Left lobe of liver (tissue), 2 donors: Measurements from ENCODE around the gene FBXL3. TPM values are rescaled to one million over a fixed set of nuclear protein-coding genes. Genes with fewer than 3 reads are reported as not detected.
A peak's percentile ranks its signal among the peaks of the same experiment; 100 is the strongest.
"Not testable (repeated sequence)": the region's sequence is repeated elsewhere in the genome, so short reads cannot be mapped to it uniquely, and the experiment has no call there.

Experiments
- ATAC-seq: fragments of 200-7000 bp; cut with Tn5 transposase; one replicate; pipeline ENCODE4 v1.9.1; 2020; ENCODE audit warnings: mild to moderate bottlenecking, moderate library complexity
- DNase-seq: peaks from one replicate; pipeline ENCODE4 v3.0.0-alpha.2; 2020; ENCODE audit warnings: low spot score
- total RNA-seq: library from RNA; stranded (reverse); gene quantifications from one replicate; pipeline ENCODE4 v1.2.1, GENCODE V29; 2021
- donor health status: DM: no; HTN: no; CAD: no; lungs with moderate emphysema.
- donor health status: DM: no; HTN: yes; CAD: no.

FBXL3 gene
- total RNA-seq, 1 donor from 2014 or later = 14.3 TPM

DNA sequence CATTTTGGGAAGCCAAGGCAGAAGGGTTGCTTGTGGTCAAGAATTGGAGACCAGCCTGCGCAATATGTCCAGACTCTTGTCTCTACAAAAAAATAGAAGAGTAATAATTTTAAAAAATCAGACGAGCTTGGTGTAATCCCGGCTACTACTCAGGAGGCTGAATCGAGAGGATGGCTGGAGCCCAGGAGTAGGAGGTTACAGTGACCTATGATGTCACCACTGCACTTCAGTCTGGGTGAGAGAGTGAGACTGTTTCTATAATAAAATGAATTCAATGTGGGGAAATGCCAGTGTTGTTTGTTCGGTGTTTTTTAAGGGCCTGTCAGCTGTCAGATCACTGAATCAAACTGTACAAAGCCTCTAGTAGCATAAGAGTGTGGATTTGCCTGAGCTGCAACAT, 1.2 kb upstream of the FBXL3 start:
- ATAC-seq (no peak), DNase-seq (no peak)

DNA sequence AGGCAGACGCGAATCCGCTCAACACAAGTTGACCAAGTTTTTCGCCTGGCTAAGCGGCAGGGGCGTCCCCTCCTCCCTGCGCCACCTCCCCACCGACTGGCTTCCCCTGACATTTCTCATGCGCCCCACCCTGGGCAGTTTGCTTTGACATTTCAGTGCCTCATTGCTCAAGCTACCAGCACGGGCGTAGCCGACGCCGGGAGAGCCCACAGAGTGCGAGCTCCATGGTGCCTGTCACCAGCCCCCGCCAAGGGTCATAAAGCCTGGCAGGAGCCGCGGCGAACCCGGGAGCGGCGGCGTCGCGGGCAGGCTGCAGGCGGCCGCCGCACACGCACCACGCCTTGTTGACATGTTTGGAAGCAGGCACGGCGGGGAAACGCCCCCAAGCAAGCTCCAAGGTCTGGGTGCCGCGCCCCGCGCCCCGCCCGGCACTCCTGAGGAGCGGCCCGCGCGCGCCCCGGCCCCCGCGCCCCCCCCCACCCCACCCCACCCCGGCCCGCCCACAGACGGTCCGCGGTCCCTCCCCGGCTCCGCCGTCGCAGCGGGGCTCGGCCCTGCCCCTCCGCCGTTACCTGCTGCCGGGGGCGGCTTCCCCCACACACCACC, 601 bp downstream of the FBXL3 start:
- ATAC-seq = peak; percentile 84
- DNase-seq = peak; percentile 90

DNA sequence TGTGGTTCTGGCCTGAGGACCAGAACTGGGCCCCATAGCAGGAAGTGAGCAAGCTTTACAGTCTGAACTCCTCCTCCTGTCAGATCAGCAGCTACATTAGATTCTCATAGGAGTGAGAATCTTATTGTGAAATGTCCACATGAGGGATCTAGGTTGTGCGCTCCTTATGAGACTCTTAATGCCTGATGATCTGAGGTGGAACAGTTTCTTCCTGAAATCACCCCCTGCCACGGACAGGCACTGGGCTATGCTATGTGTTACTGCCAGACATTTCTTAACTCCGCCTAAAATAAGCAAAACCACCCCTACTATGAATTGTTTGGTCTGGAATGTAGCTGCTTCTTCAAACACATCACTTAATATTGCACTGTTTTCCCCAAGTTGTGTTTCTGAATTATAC, 4.6 kb downstream of the FBXL3 start:
- DNase-seq = no peak
- no peak for ATAC-seq

DNA sequence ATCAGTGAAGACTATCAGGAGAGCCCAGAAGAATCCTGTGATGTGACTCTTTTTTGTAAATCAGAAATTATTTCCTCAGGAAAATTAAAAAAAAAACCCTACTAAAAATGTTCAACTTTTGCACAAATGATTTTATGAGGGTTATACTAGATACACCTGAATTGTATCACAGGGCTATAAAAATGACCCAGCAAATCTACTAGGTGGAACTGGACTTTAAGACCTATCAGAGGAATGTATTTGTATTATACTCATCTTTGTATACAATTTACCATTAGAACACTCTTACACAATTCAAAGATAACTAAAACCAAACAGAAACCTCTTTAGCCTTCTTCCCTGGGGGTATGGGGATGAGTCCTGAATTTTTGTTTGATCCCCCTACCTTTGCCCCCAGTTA, 7.2 kb downstream of the FBXL3 start:
- ATAC-seq (no peak), DNase-seq (no peak)

DNA sequence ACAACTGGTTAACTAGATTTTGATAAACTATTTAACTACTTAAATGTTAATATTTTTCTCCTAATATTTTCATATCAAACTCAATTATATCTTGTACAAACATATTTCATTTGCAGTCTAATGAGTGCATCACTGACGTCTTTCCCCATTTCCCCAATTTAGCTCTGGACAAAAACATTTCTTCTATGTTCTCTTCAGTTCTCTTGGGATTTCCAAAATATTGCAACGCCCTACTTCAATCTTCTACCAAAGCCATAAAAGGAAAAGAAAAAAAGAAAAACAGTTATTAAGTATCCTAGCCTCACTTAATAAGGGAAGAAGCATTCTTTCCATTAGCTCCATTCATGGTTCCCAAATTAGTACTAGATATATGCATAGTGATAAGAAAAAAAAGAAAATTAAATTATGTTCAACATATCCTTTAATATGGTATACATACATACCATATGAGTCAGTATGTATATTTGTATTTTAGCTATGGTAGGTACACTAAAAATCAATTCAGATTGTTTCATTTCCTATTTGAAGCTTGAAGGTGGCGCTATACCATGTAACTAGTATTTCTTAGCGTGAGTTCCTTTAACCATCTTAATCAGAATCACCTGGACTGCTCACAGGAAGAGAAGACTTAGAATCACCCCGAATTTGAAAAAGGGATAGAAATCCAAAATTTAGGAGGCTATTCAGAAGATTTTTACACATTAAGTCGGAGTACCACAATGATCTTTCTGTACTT, 9.9 kb downstream of the FBXL3 start:
- no peak for ATAC-seq
- no peak for DNase-seq

DNA sequence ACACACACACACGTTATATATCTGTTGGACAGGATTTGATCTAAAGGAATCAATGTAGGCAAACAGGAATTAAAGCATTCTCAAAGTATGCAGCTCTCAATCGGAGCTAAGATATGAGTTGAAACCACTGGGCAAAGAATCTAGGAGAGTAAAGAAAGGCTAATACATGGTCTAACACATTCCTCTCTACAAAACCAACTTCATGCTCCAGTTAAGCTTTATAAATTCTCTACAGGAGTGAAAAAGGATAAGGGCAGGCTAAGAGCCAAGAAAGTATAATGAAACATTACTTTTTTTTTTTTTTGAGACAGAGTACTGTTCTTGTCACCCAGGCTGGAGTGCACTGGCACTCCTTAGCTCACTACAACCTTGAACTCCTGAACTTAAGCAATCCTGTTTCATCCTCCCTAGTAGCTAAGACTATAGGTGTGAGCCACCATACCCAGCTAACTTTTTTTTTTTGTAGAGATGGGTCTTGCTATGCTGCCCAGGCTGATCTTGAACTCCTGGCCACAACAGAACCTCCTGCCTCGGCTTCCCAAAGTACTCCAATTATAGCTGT, 10.6 kb downstream of the FBXL3 start:
- no peak for ATAC-seq
- DNase-seq = no peak

DNA sequence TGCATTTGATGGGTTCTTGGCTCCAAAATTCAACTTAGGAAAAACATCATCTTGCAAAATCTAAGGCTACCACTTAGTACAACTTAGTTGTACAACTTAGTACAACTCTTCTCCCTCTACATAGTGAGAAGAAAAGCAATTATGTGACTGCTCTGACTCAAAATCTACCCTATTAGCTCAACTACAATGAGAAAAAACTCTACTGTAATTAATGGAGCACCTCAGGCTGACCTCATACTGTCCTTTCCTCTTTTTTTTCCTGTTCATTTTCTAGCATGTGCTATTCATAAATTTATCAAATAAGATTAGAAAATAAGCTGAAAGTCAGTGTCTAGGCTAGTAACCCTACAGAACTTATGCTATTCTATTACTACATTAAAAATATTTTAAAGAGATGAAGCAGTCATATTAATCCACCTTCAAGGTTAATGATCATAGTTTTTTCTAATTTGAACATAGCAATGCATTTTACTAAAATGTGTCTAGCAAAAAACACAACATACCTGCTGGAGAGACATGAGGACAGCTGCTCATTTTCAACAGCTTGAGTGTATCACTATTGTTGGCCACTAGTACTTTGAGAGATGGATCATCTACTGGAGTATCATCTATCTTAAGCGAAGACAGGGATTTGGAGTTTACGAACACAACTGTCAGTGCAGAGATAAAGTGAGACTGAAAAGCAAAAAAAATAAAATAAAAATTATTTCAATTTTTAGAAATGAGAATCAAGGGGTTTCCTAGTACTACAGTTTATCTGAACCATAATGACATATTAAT, 11.9 kb downstream of the FBXL3 start:
- DNase-seq (no peak), ATAC-seq (no peak)

DNA sequence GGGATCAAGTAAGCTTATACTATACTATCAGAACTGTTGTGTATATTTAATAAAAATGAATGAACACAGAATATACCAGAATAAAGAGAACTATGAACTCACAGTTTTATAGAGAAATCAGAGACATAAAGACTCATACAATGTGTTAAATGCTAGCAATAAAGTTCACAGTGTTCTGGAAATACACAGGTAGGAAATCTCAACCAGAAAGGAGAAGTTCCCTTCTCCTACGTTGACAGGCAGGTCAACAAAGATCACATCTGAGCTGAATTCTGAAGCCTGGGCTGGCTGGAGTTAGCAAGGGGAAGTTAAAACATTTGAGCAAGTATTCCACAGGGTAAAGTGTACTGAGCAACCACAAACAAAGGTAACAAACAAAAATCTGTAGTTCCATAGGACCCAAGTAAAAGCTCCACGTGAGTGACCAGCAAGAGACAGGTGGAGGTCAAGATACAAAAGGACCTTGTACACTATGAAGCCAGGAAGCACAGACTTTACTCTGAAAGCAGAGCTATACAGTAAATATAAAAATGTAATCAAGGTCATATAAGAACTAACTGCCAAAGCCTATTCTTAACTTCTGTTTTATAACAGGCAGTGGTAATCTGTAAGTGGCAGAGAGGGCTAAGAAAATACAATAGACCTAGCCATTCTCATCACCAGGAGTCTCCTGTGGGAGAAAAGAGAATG, 13.0 kb downstream of the FBXL3 start:
- no peak for ATAC-seq
- no peak for DNase-seq

DNA sequence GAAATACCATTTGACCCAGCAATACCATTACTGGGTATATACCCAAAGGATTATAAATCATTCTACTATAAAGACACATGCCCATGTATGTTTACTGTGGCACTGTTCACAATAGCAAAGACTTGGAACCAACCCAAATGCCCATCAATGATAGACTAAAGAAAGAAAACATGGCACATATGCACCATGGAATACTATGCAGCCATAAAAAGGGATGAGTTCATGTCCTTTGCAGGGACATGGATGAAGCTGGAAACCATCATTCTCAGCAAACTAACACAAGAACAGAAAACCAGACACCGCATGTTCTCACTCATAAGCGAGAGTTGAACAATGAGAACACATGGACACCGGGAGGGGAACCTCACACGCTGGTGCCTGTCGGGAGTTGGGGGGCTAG, 17.2 kb downstream of the FBXL3 start:
- not testable (repeated sequence) for DNase-seq, ATAC-seq

DNA sequence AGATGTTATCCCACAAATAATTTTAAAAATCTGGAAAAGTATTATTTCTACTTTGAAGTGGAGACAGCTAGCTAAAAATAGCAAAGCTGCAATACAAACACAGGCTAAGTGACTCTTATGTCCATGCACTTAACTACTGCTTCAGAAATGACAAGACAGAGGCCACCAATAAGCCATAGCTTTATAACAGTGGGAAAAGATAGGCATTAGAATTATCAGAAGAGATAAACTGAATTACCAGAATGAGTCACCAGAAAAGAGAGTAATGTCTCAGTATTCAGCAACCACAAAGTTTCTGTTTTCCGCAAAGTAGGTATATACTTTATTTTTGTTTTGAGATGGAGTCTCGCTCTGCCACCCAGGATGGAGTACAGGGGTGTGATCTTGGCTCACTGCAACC, 17.9 kb downstream of the FBXL3 start:
- ATAC-seq (no peak), DNase-seq (no peak)

DNA sequence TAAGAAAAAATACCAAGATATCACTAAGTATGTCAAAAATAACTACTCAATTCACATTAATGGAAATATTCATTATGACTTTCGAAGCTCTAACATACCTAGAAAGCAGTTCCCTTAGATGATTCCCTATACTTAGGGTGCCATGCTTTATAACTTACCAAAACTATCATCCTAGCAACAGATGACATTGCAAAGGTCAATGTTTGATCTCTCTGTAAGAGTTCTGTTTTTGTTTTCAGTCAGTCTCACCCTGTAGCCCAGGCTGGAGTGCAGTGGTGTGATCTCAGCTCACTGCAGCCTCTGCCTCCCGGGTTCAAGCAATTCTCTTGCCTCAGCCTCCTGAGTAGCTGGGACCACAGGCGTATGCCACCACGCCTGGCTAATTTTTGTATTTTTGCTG, 18.6 kb downstream of the FBXL3 start:
- DNase-seq = not testable (repeated sequence)
- ATAC-seq = peak; percentile 63

DNA sequence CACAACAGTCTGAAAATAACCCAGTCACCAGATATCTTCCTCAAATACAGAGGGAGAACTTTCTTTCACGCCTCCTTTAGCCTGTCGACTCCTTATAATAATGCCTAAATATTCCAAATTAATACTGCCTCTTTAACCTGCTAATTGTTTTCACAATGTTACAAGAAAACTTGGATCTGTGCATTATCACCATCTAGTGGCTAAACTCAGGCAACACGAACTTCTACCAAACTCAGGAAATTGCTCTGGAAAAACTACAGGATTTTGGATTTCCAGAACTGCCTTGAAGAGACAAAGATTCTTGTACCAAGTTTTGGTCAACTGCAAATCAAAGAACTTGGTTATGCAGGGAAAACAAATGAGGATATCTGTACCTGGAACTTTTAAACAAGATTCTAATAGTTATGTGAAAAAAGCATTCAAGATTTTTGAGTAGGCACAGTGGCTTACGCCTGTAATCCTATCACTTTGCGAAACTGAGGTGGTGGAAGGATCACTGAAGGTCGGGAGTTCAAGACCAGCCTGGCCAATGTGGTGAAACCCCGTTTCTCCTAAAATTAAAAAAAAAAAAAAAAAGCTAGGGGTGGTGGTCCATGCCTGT, 24.3 kb downstream of the FBXL3 start:
- no peak for DNase-seq
- peak; percentile 72 for ATAC-seq

DNA sequence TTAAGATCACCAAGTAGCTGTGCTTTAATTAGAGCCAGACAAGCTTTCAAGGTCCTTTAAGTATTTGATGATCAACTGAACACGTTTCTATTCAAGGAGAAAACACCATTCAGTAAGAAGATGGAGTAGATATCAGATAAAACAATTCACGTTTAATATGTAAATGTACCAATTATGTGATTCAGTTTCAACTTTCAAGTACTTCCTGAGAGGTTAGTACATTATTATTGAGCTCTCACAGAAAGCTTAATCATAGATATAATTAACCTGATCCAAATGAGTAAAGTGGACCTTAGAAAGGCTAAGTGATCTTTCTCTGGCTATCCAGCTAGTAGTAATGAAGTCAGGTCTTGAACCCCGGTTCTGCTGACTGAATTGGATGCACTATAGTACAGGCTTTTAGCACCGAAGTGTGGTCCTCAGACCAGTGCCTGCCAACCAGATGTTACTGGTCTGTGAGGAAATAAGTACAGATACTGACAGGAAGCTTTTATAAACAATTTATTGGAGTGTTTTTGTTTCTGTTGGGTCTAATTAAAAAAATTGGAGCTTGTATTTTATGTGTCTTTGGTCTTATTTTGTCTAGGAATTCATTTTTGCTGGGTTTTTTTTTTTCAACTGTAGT, 24.9 kb downstream of the FBXL3 start:
- ATAC-seq = peak; percentile 47
- no peak for DNase-seq

DNA sequence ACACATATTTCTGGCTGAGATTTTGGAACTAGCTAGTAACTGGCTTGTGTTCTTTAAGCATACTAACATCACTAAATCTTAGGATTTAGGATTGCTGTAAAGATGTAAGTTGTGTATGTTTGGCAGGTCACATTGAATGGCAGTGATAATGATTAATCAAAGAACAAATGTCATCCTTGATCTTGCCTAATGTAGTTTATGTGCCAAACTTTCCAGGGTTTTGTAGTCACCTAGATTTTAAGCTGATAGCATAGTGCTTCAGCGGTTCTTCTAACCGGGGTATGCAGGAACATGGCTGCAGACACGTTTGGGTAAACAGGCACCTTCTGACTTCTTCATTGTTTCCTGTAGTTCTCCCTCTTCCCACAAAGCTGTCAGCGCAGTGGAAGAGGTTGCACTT, 25.4 kb downstream of the FBXL3 start:
- ATAC-seq (peak; percentile 85), DNase-seq (no peak)

DNA sequence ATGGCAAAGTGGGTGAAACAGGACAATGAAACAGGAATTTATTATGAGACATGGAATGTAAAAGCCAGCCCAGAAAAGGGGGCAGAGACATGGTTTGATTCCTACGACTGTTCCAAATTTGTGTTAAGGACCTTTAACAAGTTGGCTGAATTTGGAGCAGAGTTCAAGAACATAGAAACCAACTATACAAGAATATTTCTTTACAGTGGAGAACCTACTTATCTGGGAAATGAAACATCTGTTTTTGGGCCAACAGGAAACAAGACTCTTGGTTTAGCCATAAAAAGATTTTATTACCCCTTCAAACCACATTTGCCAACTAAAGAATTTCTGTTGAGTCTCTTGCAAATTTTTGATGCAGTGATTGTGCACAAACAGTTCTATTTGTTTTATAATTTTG, 26.5 kb downstream of the FBXL3 start:
- ATAC-seq (no peak), DNase-seq (no peak)

DNA sequence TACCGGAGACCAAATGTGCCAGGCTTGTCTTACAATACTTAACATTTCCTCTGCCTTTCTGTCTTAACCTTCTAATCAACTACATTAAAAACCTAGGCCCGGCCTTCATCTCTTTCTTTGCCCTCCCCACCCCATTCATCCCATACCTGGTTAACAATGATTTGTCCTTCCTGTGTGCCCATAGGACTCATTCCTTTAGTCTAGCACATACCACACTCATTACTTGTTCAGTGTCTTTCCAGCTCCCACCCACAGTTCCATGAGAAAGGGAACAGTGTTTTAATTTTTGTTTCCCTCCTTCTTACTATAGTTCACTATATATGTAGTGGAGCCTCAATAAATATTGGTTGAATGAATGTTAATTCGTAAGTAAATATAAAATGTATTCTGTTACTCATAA, 32.7 kb downstream of the FBXL3 start:
- DNase-seq = no peak
- no peak for ATAC-seq

DNA sequence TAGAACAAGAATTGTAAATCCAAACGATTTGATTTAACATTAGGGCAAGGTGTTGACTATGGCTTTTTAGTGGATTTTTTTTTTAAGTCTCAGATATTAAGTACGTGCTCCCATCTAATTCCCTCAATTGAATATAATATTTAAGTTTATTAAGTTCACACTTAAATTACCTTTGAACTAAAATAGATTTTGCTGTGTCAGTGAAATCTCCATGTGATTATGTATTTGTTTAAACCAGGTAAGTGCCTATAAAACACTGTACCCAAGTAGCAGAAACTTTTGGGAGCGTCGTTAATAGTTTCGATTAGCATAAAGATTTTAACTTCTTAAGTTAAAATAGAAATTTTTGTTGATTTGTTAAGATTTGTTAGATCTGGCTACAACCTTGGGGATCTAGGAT, 33.5 kb downstream of the FBXL3 start:
- ATAC-seq (no peak), DNase-seq (no peak)

DNA sequence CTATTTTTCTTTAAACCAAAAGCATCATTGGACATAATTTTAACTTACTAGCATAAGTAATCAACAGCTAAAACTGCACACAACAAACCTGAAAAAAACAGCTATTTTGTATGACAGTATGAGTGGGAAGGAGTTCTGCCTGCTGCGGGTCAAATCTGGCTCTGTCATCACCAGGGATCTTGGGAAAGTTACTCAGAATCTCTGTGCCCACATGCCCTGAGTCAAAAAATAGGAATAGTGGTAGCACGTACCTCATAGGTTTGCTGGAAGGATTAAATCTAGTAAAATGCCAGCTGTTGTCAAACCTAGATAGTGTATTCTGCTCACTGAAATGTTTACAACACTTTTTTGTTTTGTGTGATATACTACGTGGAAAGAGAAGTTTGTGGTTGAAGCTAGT, 33.9 kb downstream of the FBXL3 start:
- DNase-seq (no peak), ATAC-seq (no peak)

DNA sequence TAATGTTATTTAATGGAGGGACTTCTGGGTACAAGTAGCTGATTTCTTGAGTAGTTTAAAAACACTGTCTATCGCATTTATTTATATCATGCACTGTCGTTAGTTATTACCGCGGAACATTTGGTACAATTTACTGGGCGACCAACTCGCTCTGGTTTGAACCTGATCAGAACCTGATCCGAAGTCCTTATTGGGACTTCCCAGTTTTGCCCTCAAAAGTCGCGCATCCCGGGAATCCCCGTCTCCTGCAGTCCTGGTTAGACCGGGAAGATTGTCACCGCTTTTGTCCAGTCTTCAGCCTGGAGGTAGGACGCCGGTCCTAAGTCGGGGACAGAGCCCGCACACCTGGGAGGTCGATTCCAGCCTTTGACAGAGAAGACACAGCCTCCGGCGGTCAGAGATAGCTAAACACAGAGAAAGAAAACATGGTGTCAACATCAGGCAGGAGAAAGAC, 34.4 kb downstream of the FBXL3 start:
- ATAC-seq (peak; percentile 34), DNase-seq (peak; percentile 53)
